ENCODE data around the gene RBKS. TPM values are rescaled to one million over a fixed set of nuclear protein-coding genes. Genes with fewer than 3 reads are reported as not detected.
A peak's percentile ranks its signal among the peaks of the same experiment; 100 is the strongest.

RBKS gene
- total RNA-seq, 1 experiment from 2014 or later: 0.54 TPM

- peaks cover 6% of the 10 kb centered on the region for H3K9me3 ChIP-seq (ENCODE audit: low read depth, low read length, poor library complexity, severe bottlenecking)
- no peaks in the 10 kb centered on the region for H3K36me3 ChIP-seq (ENCODE audit: insufficient read depth, low read length, poor library complexity, severe bottlenecking)
- peaks cover 5% of the 10 kb centered on the region for H3K4me1 ChIP-seq (ENCODE audit: insufficient read depth, low read length, poor library complexity, severe bottlenecking)
- no peak overlapping the region for H3K27ac ChIP-seq (ENCODE audit: low read depth, low read length, poor library complexity, severe bottlenecking)
- DNase-seq (ENCODE audit: low spot score): no peak
- intact Hi-C loops (cut with micrococcal nuclease; ENCODE audit: unreplicated experiment): no loop called here
- ChIA-PET POLR2A (ENCODE audit: low non-redundant PET) (no interaction called here), CTCF (no interaction called here)
- BruUV-seq (replicated peaks): no TSS peak
- no peak for TF ChIP-seq EZH2 (IDR thresholded peaks at IDR 0.05; ENCODE audit: borderline replicate concordance, low read depth, low read length, poor library complexity, severe bottlenecking)
- TF ChIP-seq CTCF (conservative IDR thresholded peaks at IDR 0.05; ENCODE audit: low read depth, low read length): no peak
- no peaks in the 10 kb centered on the region for H3K27me3 ChIP-seq (replicated peaks; ENCODE audit: insufficient read depth, low read depth, low read length, poor library complexity)
- H3K4me3 ChIP-seq (ENCODE audit: low read depth, low read length, poor library complexity, severe bottlenecking): no peak overlapping the region
Measured at GRCh38 chr2:27856956-27857355, 33.2 kb downstream of the RBKS start.

GRCh38 chr2:27856386-27856785 lies 33.8 kb downstream of the RBKS start:
- Histone ChIP-seq H3K27me3 (replicated peaks; ENCODE audit: insufficient read depth, low read depth, low read length, poor library complexity) (no peaks in the 10 kb centered on the region), H3K27ac (ENCODE audit: low read depth, low read length, poor library complexity, severe bottlenecking) (no peak overlapping the region), H3K4me1 (ENCODE audit: insufficient read depth, low read length, poor library complexity, severe bottlenecking) (peaks cover 5% of the 10 kb centered on the region), H3K9me3 (ENCODE audit: low read depth, low read length, poor library complexity, severe bottlenecking) (peaks cover 6% of the 10 kb centered on the region), H3K4me3 (ENCODE audit: low read depth, low read length, poor library complexity, severe bottlenecking) (no peak overlapping the region), H3K36me3 (ENCODE audit: insufficient read depth, low read length, poor library complexity, severe bottlenecking) (no peaks in the 10 kb centered on the region)
- CTCF ChIA-PET: no interaction called here
- BruUV-seq (replicated peaks): no TSS peak
- peak; percentile 6 for DNase-seq (ENCODE audit: low spot score)
- TF ChIP-seq CTCF (conservative IDR thresholded peaks at IDR 0.05; ENCODE audit: low read depth, low read length): no peak
- no peak for TF ChIP-seq EZH2 (IDR thresholded peaks at IDR 0.05; ENCODE audit: borderline replicate concordance, low read depth, low read length, poor library complexity, severe bottlenecking)
- POLR2A ChIA-PET (ENCODE audit: low non-redundant PET): no interaction called here
- intact Hi-C loops (cut with micrococcal nuclease; ENCODE audit: unreplicated experiment): no loop called here

GRCh38 chr2:27855476-27855875 lies 34.7 kb downstream of the RBKS start:
- intact Hi-C loops (cut with micrococcal nuclease; ENCODE audit: unreplicated experiment): no loop called here
- CTCF ChIA-PET: no interaction called here
- peak; percentile 18 for DNase-seq (ENCODE audit: low spot score)

More at GRCh38 chr2:27855476-27855875, 34.7 kb downstream of the RBKS start:
- peaks cover 5% of the 10 kb centered on the region for H3K4me1 ChIP-seq (ENCODE audit: insufficient read depth, low read length, poor library complexity, severe bottlenecking)
- H3K27me3 ChIP-seq (replicated peaks; ENCODE audit: insufficient read depth, low read depth, low read length, poor library complexity): no peaks in the 10 kb centered on the region
- no peak overlapping the region for H3K4me3 ChIP-seq (ENCODE audit: low read depth, low read length, poor library complexity, severe bottlenecking)
- POLR2A ChIA-PET (ENCODE audit: low non-redundant PET): no interaction called here
- H3K9me3 ChIP-seq (ENCODE audit: low read depth, low read length, poor library complexity, severe bottlenecking): peaks cover 6% of the 10 kb centered on the region
- BruUV-seq (replicated peaks): no TSS peak
- TF ChIP-seq EZH2 (IDR thresholded peaks at IDR 0.05; ENCODE audit: borderline replicate concordance, low read depth, low read length, poor library complexity, severe bottlenecking) (no peak), CTCF (conservative IDR thresholded peaks at IDR 0.05; ENCODE audit: low read depth, low read length) (no peak)
- H3K36me3 ChIP-seq (ENCODE audit: insufficient read depth, low read length, poor library complexity, severe bottlenecking): no peaks in the 10 kb centered on the region
- no peak overlapping the region for H3K27ac ChIP-seq (ENCODE audit: low read depth, low read length, poor library complexity, severe bottlenecking)

Data from A673 (cell line).